GM06990 (cell line): ENCODE results near the gene SNUPN.
"Not testable (repeated sequence)": the region's sequence is repeated elsewhere in the genome, so short reads cannot be mapped to it uniquely, and the experiment has no call there.

Experiments
- DNase-seq: peaks from one replicate; pipeline ENCODE4 v3.0.0-alpha.2; 2011; ENCODE audit not compliant: insufficient read length; ENCODE audit errors: extremely low read depth
- H3K27me3 ChIP-seq: replicated peaks from 2 replicates; pipeline ENCODE4 v1.6.0; 2011; ENCODE audit warnings: low read length; ENCODE audit not compliant: control insufficient read depth, insufficient read depth
- H3K36me3 ChIP-seq: 2 replicates; pipeline ENCODE4 v1.5.1; 2011; ENCODE audit warnings: low read length; ENCODE audit not compliant: control insufficient read depth, insufficient read depth
- H3K4me3 ChIP-seq: replicated peaks from 2 replicates; pipeline ENCODE4 v1.5.1; 2011; ENCODE audit warnings: low read depth, mild to moderate bottlenecking, control low read depth, low read length
- TF ChIP-seq, protein P1 (sequence below): IDR thresholded peaks from 2 replicates; pipeline ENCODE4 v1.5.1; 2011; ENCODE audit warnings: low read length, control low read depth, mild to moderate bottlenecking, inconsistent platforms; ENCODE audit not compliant: insufficient read depth, poor library complexity, severe bottlenecking

SNUPN gene

DNA sequence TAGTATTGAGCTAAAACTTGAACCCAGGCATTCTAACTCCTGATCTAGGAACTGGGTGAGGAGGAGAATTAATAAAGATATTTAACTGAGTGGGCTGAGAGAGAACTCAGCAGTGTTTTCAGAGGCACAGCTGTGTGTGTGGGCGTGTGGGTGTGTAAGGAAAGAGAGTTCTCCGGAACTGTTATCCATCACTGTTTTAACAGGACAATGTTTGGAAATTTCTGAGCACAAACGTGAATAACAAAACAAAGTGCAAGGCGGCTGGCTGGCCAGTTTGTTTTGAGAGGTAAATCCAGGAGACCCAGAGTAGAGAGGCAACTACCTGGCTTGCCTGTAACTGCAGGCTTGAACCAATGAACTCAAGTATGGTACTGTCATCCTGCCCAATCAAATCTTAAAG is 41.4 kb downstream of the SNUPN start:
- TF ChIP-seq, protein P1, sequence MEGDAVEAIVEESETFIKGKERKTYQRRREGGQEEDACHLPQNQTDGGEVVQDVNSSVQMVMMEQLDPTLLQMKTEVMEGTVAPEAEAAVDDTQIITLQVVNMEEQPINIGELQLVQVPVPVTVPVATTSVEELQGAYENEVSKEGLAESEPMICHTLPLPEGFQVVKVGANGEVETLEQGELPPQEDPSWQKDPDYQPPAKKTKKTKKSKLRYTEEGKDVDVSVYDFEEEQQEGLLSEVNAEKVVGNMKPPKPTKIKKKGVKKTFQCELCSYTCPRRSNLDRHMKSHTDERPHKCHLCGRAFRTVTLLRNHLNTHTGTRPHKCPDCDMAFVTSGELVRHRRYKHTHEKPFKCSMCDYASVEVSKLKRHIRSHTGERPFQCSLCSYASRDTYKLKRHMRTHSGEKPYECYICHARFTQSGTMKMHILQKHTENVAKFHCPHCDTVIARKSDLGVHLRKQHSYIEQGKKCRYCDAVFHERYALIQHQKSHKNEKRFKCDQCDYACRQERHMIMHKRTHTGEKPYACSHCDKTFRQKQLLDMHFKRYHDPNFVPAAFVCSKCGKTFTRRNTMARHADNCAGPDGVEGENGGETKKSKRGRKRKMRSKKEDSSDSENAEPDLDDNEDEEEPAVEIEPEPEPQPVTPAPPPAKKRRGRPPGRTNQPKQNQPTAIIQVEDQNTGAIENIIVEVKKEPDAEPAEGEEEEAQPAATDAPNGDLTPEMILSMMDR = no peak
- Histone ChIP-seq H3K36me3 (no peaks in the 10 kb centered on the region; the same call in 1 of the 2 replicates), H3K27me3 (no peaks in the 10 kb centered on the region), H3K4me3 (no peak overlapping the region)
- no peak for DNase-seq

DNA sequence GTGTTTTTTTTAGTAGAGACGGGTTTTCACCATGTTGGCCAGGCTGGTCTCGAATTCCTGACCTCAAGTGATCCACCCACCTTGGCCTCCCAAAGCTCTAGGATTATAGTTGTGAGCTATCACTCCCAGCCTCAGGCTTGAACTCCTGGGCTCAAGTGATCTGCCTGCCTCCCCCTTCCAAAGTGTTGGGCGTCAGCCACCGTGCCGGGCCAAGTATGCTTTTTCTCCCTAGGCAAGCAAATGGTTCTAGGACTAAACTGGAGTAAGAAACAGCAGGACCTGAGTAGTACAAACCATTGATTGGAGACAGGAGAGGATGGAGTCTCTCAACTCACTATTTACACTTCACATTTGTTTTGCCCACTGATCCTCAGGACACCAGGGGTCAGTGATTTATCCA is 41.8 kb downstream of the SNUPN start:
- H3K36me3 ChIP-seq = no peaks in the 10 kb centered on the region; the same call in 1 of the 2 replicates
- no peak for DNase-seq
- TF ChIP-seq, protein P1 = no peak
- H3K27me3 ChIP-seq = no peaks in the 10 kb centered on the region
- no peak overlapping the region for H3K4me3 ChIP-seq

DNA sequence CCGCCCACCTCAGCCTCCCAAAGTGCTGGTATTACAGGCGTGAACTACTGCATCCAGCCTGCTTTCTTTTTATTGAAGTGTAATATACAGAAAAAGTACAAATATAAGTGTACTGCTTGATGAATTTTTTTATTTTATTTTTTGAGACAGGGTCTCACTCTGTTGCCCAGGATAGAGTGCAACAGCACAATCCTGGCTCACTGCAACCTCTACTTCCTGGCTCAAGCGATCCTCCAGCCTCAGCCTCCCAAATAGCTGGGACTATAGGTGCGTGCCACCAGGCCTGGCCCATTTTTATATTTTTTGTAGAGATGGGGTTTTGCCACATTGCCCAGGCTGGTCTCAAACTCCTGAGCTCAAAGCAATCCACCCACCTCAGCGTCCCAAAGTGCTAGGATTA is 42.6 kb downstream of the SNUPN start:
- not testable (repeated sequence) for DNase-seq, H3K27me3 ChIP-seq, H3K36me3 ChIP-seq, H3K4me3 ChIP-seq

DNA sequence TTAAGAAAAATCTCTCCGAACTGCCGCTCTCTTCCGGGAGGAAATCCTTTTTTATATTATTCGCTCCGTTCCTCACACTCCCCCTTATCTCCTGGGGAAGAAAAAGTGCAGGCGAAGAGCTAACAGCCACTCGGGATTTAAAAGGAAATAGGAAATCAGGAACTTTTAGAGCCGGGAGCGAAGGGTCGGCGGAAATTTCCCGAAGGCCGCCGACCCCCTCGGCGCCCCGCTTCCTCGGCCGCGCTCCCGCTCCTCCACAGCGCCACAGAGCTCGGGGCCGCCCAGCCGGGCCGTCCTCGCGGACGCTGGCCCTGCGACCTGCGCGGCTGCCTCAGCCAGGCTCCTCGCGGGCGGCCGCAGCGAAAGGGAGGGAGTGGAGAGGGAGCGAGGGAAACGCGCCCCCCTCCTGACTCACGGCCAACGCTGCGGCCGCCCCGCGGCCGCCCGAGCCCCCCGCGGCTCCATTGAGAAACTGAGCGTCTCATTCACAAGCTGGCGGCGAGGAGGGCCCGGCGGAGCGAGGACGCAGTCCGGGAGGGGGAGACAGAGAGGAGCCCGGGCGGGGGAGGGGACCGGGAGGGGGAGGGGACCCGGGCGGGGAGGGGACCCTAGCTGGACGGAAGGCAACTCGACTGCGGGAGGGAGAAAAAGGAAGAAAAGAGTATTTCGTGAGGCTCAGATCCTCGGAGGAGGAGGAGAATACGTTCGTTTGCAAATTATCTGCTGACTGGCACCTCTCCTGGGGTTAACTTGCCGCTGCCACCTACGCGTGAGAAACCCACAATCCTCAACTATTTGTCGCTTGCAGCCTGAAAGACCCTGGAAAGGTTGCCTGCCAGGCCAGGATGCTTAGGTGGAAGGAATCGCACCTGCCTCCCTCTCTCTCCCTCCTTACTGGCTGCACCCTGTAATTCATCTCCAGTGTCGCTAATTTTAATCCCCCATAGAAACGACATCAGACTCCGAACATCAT is 46.3 kb downstream of the SNUPN start, which contains the start of gene PTPN9:
PTPN9 (minus strand) TSS at position 368 of the 973 bp plus-strand sequence. CDS start 539 bp downstream, outside the sequence.
- H3K4me3 ChIP-seq = peak within 1 kb of the TSS; percentile 89
- no peaks in the 10 kb centered on the region; the same call in 1 of the 2 replicates for H3K36me3 ChIP-seq
- TF ChIP-seq, protein P1 = peak; percentile 58
- no peaks in the 10 kb centered on the region for H3K27me3 ChIP-seq
- peak; percentile 83 for DNase-seq

DNA sequence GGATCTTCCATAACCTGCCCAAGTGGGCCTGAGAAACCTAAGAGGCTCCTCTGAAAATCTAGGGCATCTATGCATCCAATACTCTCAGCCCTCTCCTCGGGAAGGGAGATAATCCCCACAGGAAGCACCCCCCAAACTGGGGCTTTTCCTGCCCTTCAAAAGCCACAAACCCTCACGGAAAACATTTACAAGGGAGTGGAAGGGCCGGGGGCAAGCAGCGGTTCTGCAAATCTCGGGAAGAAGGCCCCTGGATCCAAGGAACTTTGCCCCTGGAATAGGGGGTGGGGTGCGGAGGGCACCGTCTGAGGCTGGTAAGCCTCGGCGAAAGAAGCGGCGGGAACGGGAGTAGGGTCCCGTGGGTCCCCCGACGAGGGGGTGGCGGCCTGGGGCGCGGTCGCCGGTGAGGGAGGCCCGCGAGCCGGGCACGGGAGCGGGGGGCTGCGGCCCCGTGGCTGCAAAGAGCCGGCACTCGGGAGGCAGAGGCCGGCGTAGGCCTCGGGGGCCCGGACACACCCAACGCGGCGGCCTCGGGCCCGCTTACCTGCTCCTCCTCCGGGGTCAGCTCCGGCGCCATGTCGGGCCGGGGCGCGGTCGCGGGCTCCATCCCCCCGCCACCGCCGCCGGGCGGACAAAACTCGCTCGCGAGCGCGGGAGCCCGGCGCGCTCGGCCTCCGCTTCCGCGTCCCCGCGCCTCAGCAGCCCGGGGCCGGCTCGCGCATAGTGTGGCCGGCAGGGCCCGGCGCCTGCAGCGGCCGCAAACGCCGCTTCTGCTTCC is 47.2 kb downstream of the SNUPN start:
- no peaks in the 10 kb centered on the region; the same call in none of the 2 replicates for H3K36me3 ChIP-seq
- H3K27me3 ChIP-seq = no peaks in the 10 kb centered on the region
- DNase-seq = peak; percentile 74
- TF ChIP-seq, protein P1 = no peak
- peak overlapping the region; percentile 89 for H3K4me3 ChIP-seq
